HG03342 (cell line): ENCODE measurements around the gene PTPN14.
A peak's percentile ranks its signal among the peaks of the same experiment; 100 is the strongest.
"Not testable (repeated sequence)": the region's sequence is repeated elsewhere in the genome, so short reads cannot be mapped to it uniquely, and the experiment has no call there.

Experiments used
- ATAC-seq: cut with Tn5 transposase; IDR thresholded peaks from one replicate; pipeline ENCODE4 v1.9.1; 2021; ENCODE audit warnings: mild to moderate bottlenecking, moderate library complexity; ENCODE audit not compliant: unreplicated experiment

The PTPN14 gene

GRCh38 chr1:214542275-214543199 is 8.9 kb downstream of the PTPN14 start:
- no peak for ATAC-seq

DNA sequence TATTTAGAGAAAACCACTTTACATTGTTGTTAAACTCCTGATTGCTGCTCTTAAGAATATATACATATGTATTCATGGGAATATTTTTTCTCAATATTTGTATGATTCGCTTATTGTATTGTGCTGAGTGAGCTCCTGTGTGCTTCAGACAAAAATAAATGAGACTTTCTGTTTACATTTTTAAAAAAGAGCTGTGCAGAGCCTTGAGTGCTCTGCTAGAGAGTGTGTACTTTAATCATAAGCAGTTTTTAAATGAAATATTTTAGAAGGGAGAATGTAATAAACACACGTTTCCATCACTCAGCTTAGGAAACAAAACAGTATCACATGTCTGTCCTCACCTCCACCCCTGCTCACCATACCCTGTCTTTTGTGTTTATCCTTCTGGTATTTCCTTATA is 9.7 kb downstream of the PTPN14 start:
- ATAC-seq: no peak

DNA sequence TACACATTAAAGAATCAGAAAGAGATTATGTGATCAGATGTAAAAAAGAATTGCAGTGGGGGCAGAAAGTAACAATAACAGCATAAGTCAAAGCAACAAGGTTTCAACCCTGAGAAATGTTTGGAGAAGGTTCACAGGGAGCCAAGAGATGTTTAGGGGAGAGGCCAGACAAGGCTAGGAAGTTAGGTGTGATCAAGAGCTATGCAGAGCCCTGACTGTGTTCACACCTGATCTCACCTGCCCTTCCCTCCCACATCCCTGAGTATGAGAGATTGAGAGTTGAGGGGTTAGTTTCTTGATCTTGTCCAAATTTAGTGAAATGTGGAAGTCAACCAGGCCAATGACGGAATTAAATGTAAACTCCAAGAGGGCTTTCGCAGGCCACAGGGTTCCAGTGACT is 10.2 kb downstream of the PTPN14 start:
- no peak for ATAC-seq

- ATAC-seq: no peak
Measured at GRCh38 chr1:214540324-214540723, 11.1 kb downstream of the PTPN14 start.

DNA sequence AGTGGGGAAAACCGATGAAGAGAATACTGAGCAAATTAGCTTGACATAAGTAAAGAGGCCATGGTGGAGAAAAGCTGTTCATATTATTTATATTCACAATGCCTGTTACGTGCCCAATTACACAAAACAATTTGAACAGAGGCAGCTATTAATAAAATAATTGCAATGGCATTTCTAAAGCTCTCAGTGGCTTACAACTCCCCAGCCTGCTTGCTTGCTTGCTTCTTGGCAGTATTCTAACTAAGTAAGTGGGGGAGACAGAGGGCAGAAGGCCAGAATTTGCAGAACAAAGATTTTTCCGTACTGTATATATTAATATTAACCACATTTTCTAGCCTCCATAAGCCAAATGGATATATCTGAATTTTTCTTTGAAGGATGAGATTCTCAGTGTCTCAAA is 12.9 kb downstream of the PTPN14 start:
- ATAC-seq: no peak

GRCh38 chr1:214537872-214538473 is 13.4 kb downstream of the PTPN14 start:
- ATAC-seq: no peak

DNA sequence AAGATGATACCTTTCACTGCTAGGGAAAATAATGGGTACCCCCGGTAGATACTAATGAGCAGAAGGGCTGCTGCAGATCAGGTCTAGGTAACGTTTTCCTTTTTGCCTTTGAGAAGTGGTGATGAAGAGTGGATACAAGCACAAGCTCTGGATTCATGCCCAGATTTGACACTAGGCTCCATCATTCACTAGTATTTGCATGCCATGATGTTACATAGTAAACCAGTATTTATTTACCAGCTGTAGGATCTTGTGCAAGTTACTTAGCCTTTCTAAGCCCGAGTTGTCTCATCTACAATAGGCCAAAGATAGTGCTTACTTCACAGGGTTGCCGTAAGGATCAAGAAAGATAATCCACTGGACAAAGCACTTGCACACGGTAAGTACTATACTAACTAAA is 14.2 kb downstream of the PTPN14 start:
- no peak for ATAC-seq

- no peak for ATAC-seq
Measured at GRCh38 chr1:214532070-214532469, 19.3 kb downstream of the PTPN14 start.

- ATAC-seq: peak; percentile 58
Measured at GRCh38 chr1:214525535-214526019, 25.8 kb downstream of the PTPN14 start.

DNA sequence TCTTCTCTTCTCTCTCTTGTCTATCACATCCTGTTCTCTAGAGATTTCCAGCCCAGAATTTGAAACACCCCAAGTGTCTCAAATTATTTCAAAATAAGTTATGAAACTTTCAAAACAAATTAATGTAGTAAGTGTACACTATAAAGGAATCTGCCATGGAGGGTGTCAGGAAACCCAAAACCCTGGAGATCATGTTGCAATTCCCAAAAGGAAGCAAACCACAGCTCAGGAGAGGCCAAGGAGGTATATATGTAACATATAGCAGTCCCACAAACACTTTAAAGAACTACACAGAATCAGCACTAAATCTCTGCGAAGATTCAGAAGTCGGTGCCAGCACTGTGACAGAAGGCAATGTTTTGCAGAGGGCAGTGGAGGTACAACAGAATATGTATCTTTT is 26.6 kb downstream of the PTPN14 start:
- no peak for ATAC-seq

DNA sequence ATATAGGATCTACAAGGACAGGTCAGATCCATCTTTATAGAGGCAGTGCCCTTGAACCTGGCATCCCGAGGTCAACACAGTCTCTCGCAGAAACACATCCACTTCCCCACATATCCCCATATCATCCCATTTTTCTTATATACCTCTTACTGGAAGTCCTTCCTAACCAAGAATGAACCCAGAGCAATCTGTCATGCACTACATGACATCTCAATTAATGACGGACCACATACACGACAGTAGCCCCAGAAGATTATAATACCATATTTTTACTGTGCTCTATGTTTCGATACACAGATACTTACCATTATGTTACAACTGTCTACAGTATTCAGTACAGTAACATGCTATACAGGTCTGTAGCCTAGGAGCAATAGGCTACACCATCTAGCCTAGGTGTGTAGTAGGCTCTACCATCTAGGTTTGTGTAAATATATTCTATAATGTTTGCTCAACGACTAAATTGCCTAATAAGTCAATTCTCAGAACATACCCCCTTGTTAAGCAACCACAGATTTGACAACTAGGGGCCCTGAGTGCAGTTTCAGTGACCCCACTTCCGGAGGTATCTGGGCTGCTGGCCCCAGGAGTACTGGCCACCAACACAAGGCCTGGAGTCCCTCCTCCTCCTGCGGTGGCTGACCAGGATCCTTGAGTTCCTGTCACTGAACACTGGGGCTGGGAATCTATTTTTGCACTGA is 28.1 kb downstream of the PTPN14 start:
- ATAC-seq: no peak

DNA sequence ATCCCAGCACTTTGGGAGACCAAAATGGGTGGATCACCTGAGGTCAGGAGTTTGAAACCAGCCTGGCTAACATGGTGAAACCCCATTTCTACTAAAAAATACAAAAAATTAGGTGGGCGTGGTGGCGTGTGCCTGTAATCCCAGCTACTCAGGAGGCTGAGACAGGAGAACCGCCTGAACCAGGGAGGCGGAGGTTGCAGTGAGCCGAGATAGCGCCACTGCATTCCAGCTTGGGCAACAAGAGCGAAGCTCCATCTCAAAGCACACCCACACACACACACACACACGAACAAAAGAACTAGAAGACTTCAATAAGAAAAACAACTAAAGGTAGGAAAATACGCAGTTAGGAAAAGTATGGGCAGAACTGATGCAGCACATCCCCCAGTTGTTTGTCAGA is 29.9 kb downstream of the PTPN14 start:
- ATAC-seq: not testable (repeated sequence)

DNA sequence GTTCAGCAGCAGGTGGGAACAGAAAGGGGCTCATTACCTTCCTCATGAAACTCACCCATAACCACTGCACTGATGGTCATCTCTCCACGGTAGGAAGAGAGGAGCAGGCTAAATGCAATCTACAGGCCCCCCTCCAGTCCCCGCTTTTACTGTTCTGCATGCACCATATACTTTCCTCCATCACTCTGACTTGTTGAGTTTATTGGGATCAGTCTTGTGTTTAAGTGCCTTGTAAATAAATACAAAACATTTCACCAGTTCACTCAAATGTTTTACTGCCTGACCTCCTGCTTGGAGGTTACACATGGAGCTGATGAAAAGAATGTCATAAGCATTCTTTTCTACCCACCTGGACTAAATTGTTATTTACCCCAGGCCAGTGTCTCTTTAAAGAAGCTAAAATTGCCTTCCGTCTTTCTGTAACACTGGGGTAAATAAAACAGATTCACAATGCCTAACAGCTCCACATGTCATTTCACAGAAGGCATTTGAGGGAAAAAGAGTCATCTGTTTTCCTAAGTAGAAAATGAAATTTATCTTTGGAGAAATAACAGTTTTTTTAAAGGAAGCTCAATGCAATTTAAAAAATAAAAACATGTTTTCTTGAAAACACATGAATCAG is 30.7 kb downstream of the PTPN14 start:
- no peak for ATAC-seq

- ATAC-seq: no peak
Measured at GRCh38 chr1:214518361-214518760, 33.0 kb downstream of the PTPN14 start.

- ATAC-seq: no peak
Measured at GRCh38 chr1:214516434-214517326, 34.7 kb downstream of the PTPN14 start.

DNA sequence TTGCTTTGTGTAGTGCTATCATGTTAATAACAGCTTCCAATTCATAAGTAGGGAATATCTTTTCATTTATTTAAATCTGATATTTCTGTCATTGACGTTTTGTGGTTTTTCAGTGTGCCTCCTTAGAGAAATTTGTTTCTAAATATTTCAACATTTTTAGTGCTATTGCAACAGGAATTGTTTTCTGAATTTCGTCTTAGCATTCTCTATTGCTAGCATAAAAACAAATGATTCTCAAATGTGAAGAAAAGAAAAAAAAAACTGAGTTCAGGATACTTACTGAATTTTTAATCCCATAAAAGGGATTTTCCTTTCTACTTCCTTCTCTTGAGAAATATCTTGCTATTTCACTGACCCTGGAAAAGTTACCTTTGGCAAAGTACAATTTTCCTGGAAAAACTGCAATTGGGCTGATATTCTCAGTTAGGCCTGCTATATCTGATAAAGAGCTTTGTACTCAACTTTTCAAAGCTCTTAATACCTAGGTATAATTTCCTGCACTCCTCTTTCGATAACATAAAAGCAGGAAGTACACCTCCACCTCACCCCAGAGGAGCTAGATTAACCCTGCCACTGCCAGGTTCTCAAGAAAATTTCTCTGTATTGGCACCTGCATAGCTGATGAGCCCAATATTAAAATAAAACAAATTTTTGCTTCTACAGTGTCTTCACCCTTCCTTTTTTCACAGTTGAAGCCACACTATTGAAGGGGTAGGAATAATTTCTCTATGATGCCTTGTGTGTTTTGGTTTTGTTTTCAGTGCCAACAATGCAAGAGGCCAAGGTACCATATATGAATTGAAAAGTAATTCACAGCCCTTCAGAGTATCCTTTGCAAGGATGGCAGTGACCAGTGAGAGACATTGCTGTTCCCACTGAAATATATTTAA is 35.6 kb downstream of the PTPN14 start:
- no peak for ATAC-seq

DNA sequence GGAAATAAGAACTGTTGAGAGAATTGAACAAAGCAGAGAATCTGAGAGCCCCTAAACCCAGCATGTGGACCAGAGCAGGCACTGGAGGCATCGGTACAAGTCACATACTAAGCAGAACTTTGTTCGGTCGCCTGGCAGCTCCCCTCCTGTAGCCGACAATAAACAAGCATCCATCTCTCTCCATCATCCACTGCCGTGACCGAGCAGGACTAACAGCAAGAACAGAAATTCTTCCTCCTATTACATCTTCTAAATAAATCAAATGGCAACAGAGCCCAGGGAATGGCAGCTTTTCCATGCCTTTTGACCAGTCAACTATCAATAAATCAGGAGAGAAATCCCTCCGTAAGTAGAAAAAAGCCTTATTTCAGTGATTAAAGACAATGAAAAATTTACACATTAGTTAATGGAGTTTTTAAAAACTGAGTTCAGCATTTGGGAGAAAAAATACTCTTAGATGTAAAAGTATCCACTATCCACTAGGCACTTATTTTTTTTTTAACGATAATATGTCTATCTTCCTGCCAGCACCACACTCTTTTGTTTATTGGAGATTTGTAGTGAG is 36.5 kb downstream of the PTPN14 start:
- ATAC-seq: no peak

DNA sequence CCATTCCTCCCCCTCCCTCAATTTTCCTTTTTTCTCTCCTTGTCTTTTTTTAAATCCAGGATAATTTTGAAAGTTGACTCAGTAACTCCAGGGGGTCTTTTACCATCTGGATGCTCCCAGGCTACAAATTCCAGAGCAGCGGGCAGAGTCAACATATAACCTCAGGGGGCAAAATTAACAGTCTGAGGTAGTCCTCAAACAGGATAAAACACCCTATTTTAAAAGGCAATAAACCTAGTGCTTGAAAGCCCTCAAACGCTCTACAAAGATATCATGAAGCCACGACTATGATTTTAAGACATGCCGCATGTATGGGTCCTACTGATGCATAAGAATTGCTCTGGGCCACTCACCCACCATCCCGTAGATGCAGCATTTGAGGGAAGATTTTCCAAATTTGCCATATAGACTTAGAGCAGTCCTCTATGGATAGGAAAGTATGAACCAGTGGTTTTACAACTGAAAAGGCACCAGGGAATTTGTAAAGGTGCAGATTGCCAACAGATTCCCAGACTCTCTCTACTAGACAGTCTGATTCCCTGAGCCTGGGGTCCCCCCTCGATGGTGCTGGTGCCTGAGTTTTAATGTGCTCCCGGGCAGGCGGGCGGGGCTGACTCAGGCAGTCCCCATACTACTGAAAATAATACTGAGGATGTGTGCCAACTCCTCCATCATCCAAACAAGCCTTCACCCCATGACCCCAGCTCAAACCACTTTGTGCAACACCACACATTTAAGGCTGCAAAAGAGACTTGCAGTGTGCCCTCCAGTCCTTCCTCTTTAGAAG is 37.2 kb downstream of the PTPN14 start:
- ATAC-seq: no peak
